A549 treated with AZD2906 at 1 μM for 4 hours (cell line): Measurements from ENCODE around the gene GINS3. TPM values are rescaled to one million over a fixed set of nuclear protein-coding genes. Genes with fewer than 3 reads are reported as not detected.

Experiments used
- total RNA-seq: library from RNA; stranded (reverse); fragments of 200-300 nt; extraction: Qiagen RNA extraction; gene quantifications from 5 replicates; pipeline ENCODE4 v1.2.3, GENCODE V29; 2022

GINS3 gene
- total RNA-seq: 19.4 to 24.2 TPM (median 20.3 TPM) in 5 replicates

DNA sequence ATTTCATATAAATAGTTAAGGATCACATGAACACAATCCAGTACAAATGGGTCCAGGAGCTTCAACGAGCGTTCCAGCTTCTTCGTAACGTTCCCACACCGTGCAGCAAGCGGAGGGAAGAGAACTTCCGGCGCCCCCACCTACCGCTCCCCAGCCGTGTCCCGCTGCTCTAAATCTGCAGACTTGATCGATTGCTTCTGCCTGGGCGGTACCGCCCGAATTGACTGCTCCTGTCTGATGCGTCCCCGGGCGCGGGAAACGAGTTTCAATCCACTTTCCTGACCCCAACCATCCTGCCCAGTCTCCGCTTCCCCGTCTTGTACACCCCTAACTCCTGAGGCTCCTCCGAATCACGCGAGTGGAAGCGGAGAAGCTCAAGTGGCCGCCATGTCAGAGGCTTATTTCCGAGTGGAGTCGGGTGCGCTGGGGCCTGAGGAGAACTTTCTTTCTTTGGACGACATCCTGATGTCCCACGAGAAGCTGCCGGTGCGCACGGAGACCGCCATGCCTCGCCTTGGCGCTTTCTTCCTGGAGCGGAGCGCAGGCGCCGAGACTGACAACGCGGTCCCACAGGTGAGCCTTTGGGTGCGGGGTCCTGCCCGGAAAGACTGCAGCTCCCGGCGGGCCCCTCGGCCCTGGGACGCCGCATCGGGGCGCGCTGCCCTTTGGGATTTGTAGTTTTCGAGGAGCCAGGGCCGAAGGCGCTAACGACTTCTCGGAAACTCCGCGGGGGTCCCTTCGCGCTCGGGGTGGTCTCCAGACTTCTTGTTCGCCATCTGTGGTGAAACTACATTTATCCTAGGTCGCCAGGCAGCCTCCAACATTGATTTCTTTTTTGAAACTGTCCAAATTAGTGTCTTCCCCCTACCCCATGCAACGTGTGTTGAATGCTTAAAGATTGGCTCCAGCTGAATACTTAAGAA, at the start of gene GINS3:
GINS3 (plus strand) TSS at position 257 of the 923 bp plus-strand sequence; CDS start at position 388, 131 bp downstream.

Other genes with a start within 250 kb of the GINS3 start
- 49.2 to 65.9 TPM (median 51.6 TPM) in 5 replicates for gene CSNK2A2, start 194.4 kb upstream of the GINS3 start, total RNA-seq
- gene PRSS54, start 97.4 kb upstream of the GINS3 start, total RNA-seq: not detected in 5 replicates
- 26.7 to 28.7 TPM (median 27.7 TPM) in 5 replicates for gene NDRG4, start 107.7 kb downstream of the GINS3 start, total RNA-seq
- gene SETD6, start 123.0 kb downstream of the GINS3 start, total RNA-seq: 11.0 to 15.1 TPM (median 13.9 TPM) in 5 replicates
- 107 to 161 TPM (median 110 TPM) in 5 replicates for gene CNOT1, start 237.4 kb downstream of the GINS3 start, total RNA-seq